GM19468 (cell line): Measurements from ENCODE around the gene RCC1.
"Not testable (repeated sequence)": the region's sequence is repeated elsewhere in the genome, so short reads cannot be mapped to it uniquely, and the experiment has no call there.

Experiments used
- ATAC-seq: cut with Tn5 transposase; IDR thresholded peaks from one replicate; pipeline ENCODE4 v1.9.1; 2021; ENCODE audit warnings: mild to moderate bottlenecking, moderate library complexity, moderate number of reproducible peaks; ENCODE audit not compliant: unreplicated experiment; ENCODE audit errors: extremely low read depth

RCC1 gene

GRCh38 chr1:28538286-28538685 is 32.4 kb downstream of the RCC1 start:
- no peak for ATAC-seq

GRCh38 chr1:28540651-28541050 is 34.8 kb downstream of the RCC1 start:
- no peak for ATAC-seq

- ATAC-seq = not testable (repeated sequence)
Observed at GRCh38 chr1:28541414-28542015, 35.7 kb downstream of the RCC1 start.

GRCh38 chr1:28545246-28545628 is 39.4 kb downstream of the RCC1 start:
- ATAC-seq = no peak

GRCh38 chr1:28548318-28548717 is 42.5 kb downstream of the RCC1 start:
- ATAC-seq = no peak

- no peak for ATAC-seq
Observed at GRCh38 chr1:28551381-28551780, 45.5 kb downstream of the RCC1 start.

- peak; percentile 71 for ATAC-seq
Observed at GRCh38 chr1:28552758-28553663, 47.2 kb downstream of the RCC1 start, which contains the start of gene TRNAU1AP. Gene TRNAU1AP, plus strand, starts transcription at chr1:28553085. Its CDS starts 26 bp downstream, at chr1:28553111.

- no peak for ATAC-seq
Observed at GRCh38 chr1:28560886-28561285, 55.0 kb downstream of the RCC1 start.

GRCh38 chr1:28564310-28564709 is 58.5 kb downstream of the RCC1 start:
- ATAC-seq = no peak

- no peak for ATAC-seq
Observed at GRCh38 chr1:28565040-28565439, 59.2 kb downstream of the RCC1 start.

GRCh38 chr1:28565726-28566125 is 59.9 kb downstream of the RCC1 start:
- ATAC-seq = no peak

GRCh38 chr1:28566931-28567330 is 61.1 kb downstream of the RCC1 start:
- ATAC-seq = no peak

GRCh38 chr1:28571911-28572310 is 66.1 kb downstream of the RCC1 start:
- ATAC-seq = no peak

- ATAC-seq = not testable (repeated sequence)
Observed at GRCh38 chr1:28572891-28573290, 67.0 kb downstream of the RCC1 start.

- no peak for ATAC-seq
Observed at GRCh38 chr1:28573564-28573963, 67.7 kb downstream of the RCC1 start.

- ATAC-seq = no peak
Observed at GRCh38 chr1:28577052-28577678, 71.3 kb downstream of the RCC1 start.

GRCh38 chr1:28577738-28578536 is 72.1 kb downstream of the RCC1 start:
- no peak for ATAC-seq

GRCh38 chr1:28578696-28579218 is 72.9 kb downstream of the RCC1 start:
- no peak for ATAC-seq

- ATAC-seq = no peak
Observed at GRCh38 chr1:28579401-28579800, 73.6 kb downstream of the RCC1 start.
